Prostate gland (tissue), 2 donors: ENCODE data around the gene PCGF2. TPM values are rescaled to one million over a fixed set of nuclear protein-coding genes. Genes with fewer than 3 reads are reported as not detected.

Experiments
- DNase-seq: peaks from one replicate; pipeline ENCODE4 v3.0.0-alpha.2; 2019; ENCODE audit warnings: low spot score
- H3K27ac ChIP-seq, 2 donors: fragments of 200-600 bp; sonication (generic); 2 replicates each; pipeline ENCODE4 v1.5.1; 2017 to 2019
- H3K27me3 ChIP-seq: fragments of 200-600 bp; sonication (generic); replicated peaks from 2 replicates; pipeline ENCODE4 v1.5.1; 2019; ENCODE audit not compliant: insufficient read depth
- H3K36me3 ChIP-seq, 2 donors: fragments of 200-600 bp; sonication (generic); 1 replicate in 1 of 2; 2 replicates in 1 of 2; pipeline versions ENCODE4 v1.5.1 to v1.8.1; 2017 to 2019
- H3K4me1 ChIP-seq: fragments of 200-600 bp; sonication (generic); replicated peaks from 2 replicates; pipeline ENCODE4 v1.5.1; 2019
- H3K4me3 ChIP-seq, 2 donors: fragments of 200-600 bp; sonication (generic); 2 replicates each; pipeline ENCODE4 v1.5.1; 2017 to 2019
- H3K9me3 ChIP-seq: fragments of 200-600 bp; sonication (generic); 2 replicates; pipeline ENCODE4 v1.5.1; 2017
- POLR2A ChIP-seq: fragments of 450-650 bp; IDR thresholded peaks from one replicate; pipeline ENCODE4 v1.6.1; 2016; ENCODE audit warnings: antibody characterized with exemption, mild to moderate bottlenecking
- POLR2AphosphoS5 ChIP-seq: sonication (generic); formaldehyde crosslinking; IDR thresholded peaks from one replicate; pipeline ENCODE4 v1.6.1; 2017; ENCODE audit warnings: antibody characterized with exemption
- WGBS: methylation state at CpG from one replicate; pipeline ENCODE4 v1.1.5; 2018; 5-methylcytosine and 5-hydroxymethylcytosine counted together
- intact Hi-C: fragments of 100-400 bp; cut with DNase I; formaldehyde crosslinking; loops from one replicate; pipeline ENCODE4 v1.14.2; 2022
- total RNA-seq, 2 donors: library from RNA; depleted of rRNA; stranded (reverse); fragments of >200 nt; gene quantifications; one replicate each; pipeline ENCODE4 v1.1.0, GENCODE V29; 2016
- TF ChIP-seq, protein P1 (sequence below), 4 experiments: fragments of 200-600 bp in 2 of 4; fragments of 450-650 bp in 2 of 4; sonication (generic) in 2 of 4; IDR thresholded peaks; 1 replicate in 3 of 4; 2 replicates in 1 of 4; pipeline ENCODE4 v1.5.1; 2016 to 2019; ENCODE audit warnings: antibody characterized with exemption in 4 of 4, mild to moderate bottlenecking in 2 of 4, moderate library complexity in 2 of 4

The PCGF2 gene
- total RNA-seq, 2 donors from 2014 or later, result 17.1 to 17.8 TPM

DNA sequence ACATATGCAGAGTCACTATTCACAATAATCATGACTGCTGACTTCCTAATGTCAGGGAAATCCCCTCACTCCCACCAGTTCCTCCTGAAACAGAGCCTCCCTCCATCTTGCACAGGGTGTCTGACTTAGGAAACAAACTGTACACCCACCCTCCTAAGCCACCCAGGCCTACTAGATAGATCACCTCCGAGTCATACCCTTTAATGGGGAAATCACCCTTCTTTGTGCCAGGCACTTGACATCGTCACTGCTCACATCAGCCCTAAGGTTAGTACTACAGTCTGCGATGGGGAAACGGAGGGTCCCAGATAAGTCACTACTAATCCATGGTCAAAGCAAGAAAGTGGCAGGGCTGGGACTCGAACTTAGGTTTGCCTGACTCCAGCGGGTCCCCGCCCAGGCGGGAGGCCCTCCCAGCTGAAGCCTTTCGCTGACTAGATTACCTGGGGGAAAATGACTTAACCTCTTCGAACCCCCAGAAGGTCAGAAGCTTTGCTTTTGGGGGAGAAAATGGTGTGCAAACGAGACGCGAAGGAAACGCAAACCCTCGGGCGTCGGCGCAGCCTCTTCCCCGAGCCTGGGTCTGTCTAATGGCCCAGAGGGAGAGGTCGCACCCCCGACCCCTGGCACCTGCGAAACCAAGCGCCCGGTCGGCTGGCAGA is 46.5 kb downstream of the PCGF2 start:
- intact Hi-C loops, result no loop called here
- 3% methylated on average over 25 of the region's 25 CpGs for WGBS

DNA sequence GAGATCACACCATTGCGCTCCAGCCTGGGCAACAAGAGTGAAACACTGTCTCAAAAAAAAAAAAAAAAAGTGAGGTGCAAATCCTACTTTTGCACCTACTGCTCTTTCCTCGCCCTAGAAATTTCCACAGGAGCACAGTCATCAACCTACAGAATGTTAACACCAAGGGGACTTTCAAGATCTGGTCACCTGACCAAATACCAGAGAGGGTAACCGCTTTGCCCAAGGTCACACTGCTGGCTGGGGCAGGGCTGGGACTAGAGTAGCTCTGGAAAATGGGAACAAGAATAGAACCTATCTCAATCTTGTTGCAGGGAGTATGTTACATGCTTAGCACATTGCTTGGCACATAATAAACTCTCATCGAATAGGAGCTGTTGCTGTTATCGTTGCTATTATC is 49.4 kb downstream of the PCGF2 start:
- intact Hi-C loops, result no loop called here
- no peaks in the 10 kb centered on the region for H3K27me3 ChIP-seq
- no peaks in the 10 kb centered on the region for H3K9me3 ChIP-seq
- H3K27ac ChIP-seq, result no peak overlapping the region
- DNase-seq, result no peak
- no peak overlapping the region for H3K4me3 ChIP-seq
- WGBS, result 91% methylated on average over 5 of the region's 5 CpGs
- TF ChIP-seq POLR2AphosphoS5, result no peak
- no peak for TF ChIP-seq POLR2A
- TF ChIP-seq, protein P1, sequence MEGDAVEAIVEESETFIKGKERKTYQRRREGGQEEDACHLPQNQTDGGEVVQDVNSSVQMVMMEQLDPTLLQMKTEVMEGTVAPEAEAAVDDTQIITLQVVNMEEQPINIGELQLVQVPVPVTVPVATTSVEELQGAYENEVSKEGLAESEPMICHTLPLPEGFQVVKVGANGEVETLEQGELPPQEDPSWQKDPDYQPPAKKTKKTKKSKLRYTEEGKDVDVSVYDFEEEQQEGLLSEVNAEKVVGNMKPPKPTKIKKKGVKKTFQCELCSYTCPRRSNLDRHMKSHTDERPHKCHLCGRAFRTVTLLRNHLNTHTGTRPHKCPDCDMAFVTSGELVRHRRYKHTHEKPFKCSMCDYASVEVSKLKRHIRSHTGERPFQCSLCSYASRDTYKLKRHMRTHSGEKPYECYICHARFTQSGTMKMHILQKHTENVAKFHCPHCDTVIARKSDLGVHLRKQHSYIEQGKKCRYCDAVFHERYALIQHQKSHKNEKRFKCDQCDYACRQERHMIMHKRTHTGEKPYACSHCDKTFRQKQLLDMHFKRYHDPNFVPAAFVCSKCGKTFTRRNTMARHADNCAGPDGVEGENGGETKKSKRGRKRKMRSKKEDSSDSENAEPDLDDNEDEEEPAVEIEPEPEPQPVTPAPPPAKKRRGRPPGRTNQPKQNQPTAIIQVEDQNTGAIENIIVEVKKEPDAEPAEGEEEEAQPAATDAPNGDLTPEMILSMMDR (IDR thresholded peaks at IDR 0.05), result no peak
- H3K36me3 ChIP-seq, result no peaks in the 10 kb centered on the region
- H3K4me1 ChIP-seq, result no peaks in the 10 kb centered on the region

More for the DNA sequence above, 46.5 kb downstream of the PCGF2 start:
- Histone ChIP-seq H3K36me3 (no peaks in the 10 kb centered on the region), H3K4me3 (peak overlapping the region; percentile 86 to 98), H3K27me3 (no peaks in the 10 kb centered on the region), H3K27ac (peak overlapping the region; percentile 96 to 98), H3K9me3 (no peaks in the 10 kb centered on the region), H3K4me1 (no peaks in the 10 kb centered on the region)
- DNase-seq, result no peak
- no peak for TF ChIP-seq POLR2A
- no peak for TF ChIP-seq POLR2AphosphoS5
- TF ChIP-seq, protein P1 (IDR thresholded peaks at IDR 0.05), result no peak

DNA sequence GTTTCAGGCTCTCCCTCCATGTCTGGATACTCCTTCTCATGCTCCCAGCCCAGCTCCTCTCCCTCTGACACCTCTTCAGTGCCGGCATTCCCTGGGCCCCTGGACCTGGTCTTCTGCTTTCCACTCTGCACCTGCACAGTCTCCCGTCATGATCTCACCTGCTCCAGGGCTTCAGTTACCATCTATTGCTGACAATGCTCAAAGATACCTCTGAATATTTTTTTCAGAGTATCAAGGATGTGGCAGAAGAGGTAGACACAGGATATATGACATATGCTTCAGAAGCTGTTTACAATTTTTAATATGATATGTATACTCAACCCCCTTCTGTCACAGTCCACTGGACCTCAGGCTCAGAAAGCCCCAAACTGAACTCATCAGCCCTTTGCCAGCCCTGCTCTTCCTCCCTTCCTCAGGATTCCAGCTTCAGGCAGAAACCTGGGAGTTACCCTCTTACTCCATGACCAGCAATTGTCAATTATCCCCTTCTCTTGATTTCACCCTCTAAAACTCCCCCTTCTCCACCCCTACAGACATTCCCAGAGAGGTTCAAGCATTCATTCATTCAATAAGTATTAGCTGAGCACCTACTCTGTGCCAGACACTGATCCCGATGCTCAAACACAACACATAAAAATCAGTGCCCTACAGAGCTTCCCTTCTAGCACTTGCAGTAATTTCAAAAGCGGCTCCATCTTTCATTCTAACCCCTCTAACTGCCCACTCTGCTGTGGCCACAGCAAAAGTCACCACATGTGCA is 50.9 kb downstream of the PCGF2 start:
- 84% methylated on average over 4 of the region's 4 CpGs for WGBS
- Histone ChIP-seq H3K36me3 (no peaks in the 10 kb centered on the region), H3K9me3 (no peaks in the 10 kb centered on the region), H3K4me3 (no peak overlapping the region), H3K27ac (no peak overlapping the region), H3K27me3 (no peaks in the 10 kb centered on the region), H3K4me1 (no peaks in the 10 kb centered on the region)
- TF ChIP-seq POLR2AphosphoS5 (no peak), POLR2A (no peak)
- TF ChIP-seq, protein P1 (IDR thresholded peaks at IDR 0.05), result no peak
- intact Hi-C loops, result no loop called here
- DNase-seq, result no peak

DNA sequence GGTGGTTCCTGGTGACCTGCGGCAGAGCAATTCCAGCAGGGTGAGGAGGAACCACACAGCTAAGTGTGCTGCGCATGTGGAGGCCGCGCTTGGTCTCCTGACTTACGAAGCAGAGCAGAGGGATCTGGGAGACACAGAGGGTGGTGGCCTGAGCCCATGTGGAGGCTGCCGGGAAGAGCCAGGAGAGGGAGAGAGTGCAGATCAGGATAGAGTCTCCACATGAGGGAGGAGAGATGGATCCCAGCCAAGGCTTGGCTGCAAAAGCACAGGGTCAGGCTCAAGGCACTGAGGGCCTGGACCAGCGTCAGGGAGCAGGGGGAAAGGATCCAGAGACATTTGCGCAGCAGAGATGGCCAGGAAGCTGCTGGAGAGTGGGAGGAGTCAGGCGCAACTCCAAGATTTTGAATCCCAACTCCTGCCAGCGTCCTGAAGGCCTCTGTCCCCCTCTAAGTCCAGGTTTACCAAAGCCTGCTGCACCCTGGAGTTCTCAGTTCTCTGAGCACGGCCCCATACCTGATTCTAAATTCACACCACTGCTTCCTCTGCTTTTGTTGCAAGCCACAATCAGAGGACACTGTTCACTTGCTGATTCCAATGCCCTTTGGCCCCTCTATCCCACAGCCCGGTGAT is 54.3 kb downstream of the PCGF2 start:
- peak; percentile 43 for DNase-seq
- Histone ChIP-seq H3K27me3 (no peaks in the 10 kb centered on the region), H3K9me3 (no peaks in the 10 kb centered on the region), H3K27ac (peak overlapping the region; percentile 38 to 63), H3K4me1 (no peaks in the 10 kb centered on the region), H3K4me3 (no peak overlapping the region), H3K36me3 (no peaks in the 10 kb centered on the region)
- peak; percentile 70 for TF ChIP-seq POLR2AphosphoS5
- TF ChIP-seq, protein P1 (IDR thresholded peaks at IDR 0.05), result no peak
- intact Hi-C loops, result no loop called here
- WGBS, result 41% methylated on average over 12 of the region's 12 CpGs
